IMR-90 (cell line): ENCODE measurements around the gene NOP10.

Experiments used
- ELK1 ChIP-seq: fragments of 150-350 bp; IDR thresholded peaks from 2 replicates; pipeline ENCODE4 v1.6.1; 2016; ENCODE audit warnings: low read depth, mild to moderate bottlenecking, low read length, moderate library complexity, borderline replicate concordance
- MAZ ChIP-seq: IDR thresholded peaks from 2 replicates; pipeline ENCODE4 v1.6.1; 2012; ENCODE audit warnings: low read depth, mild to moderate bottlenecking, low read length, improper control_type of control experiment, moderate library complexity, borderline replicate concordance
- POLR2A ChIP-seq: IDR thresholded peaks from 2 replicates; pipeline ENCODE4 v1.6.1; 2012; ENCODE audit warnings: mild to moderate bottlenecking, low read depth, low read length
- RCOR1 ChIP-seq: IDR thresholded peaks from 2 replicates; pipeline ENCODE4 v1.6.1; 2012; ENCODE audit warnings: mild to moderate bottlenecking, low read length, improper control_type of control experiment; ENCODE audit not compliant: insufficient replicate concordance

- TF ChIP-seq MAZ (no peak), POLR2A (no peak), RCOR1 (no peak), ELK1 (no peak)
Measured at GRCh38 chr15:34355241-34355640, 12.3 kb upstream of the NOP10 start.
